ENCODE results near the gene IL2. TPM values are rescaled to one million over a fixed set of nuclear protein-coding genes. Genes with fewer than 3 reads are reported as not detected.

IL2 gene
- total RNA-seq, 1 experiment from 2014 or later, result 1.3 TPM

DNA sequence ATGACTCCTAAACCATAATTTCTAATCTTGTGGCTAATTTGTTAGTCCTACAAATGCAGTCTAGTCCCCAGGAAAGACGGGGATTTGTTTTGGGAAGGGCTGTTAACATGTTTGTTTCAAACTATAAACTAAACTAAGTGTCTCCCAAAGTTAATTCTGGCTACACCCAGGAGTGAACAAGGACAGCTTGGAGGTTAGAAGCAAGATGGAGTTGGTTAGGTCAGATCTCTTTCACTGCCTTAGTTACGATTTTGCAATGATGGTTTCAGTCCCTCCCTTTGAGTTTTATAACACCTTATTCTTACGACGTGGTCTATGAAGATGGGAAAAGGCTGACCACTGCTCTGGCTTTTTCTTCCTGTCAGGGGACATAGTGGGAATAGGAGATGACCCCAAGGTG is 27.0 kb upstream of the IL2 start (continued):
- TF ChIP-seq, protein P1, sequence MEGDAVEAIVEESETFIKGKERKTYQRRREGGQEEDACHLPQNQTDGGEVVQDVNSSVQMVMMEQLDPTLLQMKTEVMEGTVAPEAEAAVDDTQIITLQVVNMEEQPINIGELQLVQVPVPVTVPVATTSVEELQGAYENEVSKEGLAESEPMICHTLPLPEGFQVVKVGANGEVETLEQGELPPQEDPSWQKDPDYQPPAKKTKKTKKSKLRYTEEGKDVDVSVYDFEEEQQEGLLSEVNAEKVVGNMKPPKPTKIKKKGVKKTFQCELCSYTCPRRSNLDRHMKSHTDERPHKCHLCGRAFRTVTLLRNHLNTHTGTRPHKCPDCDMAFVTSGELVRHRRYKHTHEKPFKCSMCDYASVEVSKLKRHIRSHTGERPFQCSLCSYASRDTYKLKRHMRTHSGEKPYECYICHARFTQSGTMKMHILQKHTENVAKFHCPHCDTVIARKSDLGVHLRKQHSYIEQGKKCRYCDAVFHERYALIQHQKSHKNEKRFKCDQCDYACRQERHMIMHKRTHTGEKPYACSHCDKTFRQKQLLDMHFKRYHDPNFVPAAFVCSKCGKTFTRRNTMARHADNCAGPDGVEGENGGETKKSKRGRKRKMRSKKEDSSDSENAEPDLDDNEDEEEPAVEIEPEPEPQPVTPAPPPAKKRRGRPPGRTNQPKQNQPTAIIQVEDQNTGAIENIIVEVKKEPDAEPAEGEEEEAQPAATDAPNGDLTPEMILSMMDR (IDR thresholded peaks at IDR 0.05 in 2 of 3, conservative IDR thresholded peaks at IDR 0.05 in 1 of 3; ENCODE audit: borderline replicate concordance in 1 of 3, insufficient read depth in 1 of 3, low read depth in 2 of 3, low read length in 2 of 3), result no peak
- TF ChIP-seq SRF (IDR thresholded peaks at IDR 0.05; ENCODE audit: low read depth) (no peak), SP1 (IDR thresholded peaks at IDR 0.05; ENCODE audit: low read depth) (no peak), YY1 (IDR thresholded peaks at IDR 0.05; ENCODE audit: extremely low read depth, insufficient replicate concordance, low read depth, low read length) (no peak), POLR2A (IDR thresholded peaks at IDR 0.05; ENCODE audit: borderline replicate concordance, extremely low read depth, insufficient read depth, insufficient read length) (no peak), EZH2phosphoT487 (IDR thresholded peaks at IDR 0.05; ENCODE audit: borderline replicate concordance) (no peak), ELF1 (IDR thresholded peaks at IDR 0.05; ENCODE audit: borderline replicate concordance, low read depth) (no peak), CBX3 (IDR thresholded peaks at IDR 0.05; ENCODE audit: low read depth) (no peak), ZNF274 (IDR thresholded peaks at IDR 0.05; ENCODE audit: low read depth, low read length) (no peak), SIN3A (IDR thresholded peaks at IDR 0.05; ENCODE audit: low read depth) (no peak), TCF7L2 (IDR thresholded peaks at IDR 0.05; ENCODE audit: borderline replicate concordance, extremely low read depth, insufficient read depth, insufficient read length) (no peak)

DNA sequence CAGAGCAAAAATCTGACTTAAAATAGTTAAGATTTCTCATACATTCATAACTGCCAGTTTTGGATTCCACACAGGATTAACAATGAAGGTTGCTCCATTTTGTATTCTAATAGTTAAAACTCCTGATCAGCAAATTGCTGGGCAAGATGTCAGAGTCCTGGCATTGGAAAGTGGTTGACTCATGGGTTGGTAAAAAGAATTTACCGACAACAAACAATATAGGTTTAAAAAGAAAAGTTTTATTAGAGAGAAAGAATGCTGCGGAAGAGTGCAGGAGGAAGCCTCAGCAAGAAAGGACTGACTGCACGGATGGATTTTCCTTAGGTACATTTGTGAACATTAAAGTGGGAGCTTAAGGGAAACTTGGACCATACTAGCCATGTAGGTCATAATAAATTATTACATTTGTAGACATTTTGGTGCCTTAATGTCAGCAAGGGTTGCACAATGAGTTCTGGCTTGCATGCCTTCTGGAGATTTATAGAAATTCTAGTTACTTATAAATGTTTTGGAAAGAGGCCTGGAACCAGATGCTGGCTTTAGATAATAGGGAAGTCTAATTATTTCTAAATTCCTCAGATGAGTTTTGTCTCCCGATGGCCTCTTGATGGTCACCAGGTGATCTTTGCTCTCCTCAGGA is 25.4 kb upstream of the IL2 start:
- Histone ChIP-seq H3K36me3 (ENCODE audit: control insufficient read depth in 1 of 2, insufficient read depth in 2 of 2, low read length in 2 of 2) (no peaks in the 10 kb centered on the region), H3K4me3 (replicated peaks in 1 of 2; ENCODE audit: low read depth in 1 of 2, low read length in 2 of 2) (no peak overlapping the region), H3K27me3 (ENCODE audit: insufficient read depth, low read length) (no peaks in the 10 kb centered on the region), H3K79me2 (ENCODE audit: insufficient read depth, low read length) (no peaks in the 10 kb centered on the region), H3K4me1 (ENCODE audit: control insufficient read depth in 1 of 2, insufficient read depth in 2 of 2, low read length in 2 of 2) (no peaks in the 10 kb centered on the region), H4K20me1 (ENCODE audit: insufficient read depth) (no peaks in the 10 kb centered on the region), H3K27ac (ENCODE audit: low read depth, low read length) (no peak overlapping the region), H3K9me2 (ENCODE audit: insufficient read depth) (no peaks in the 10 kb centered on the region), H3K9ac (ENCODE audit: low read length) (no peak overlapping the region), H3K4me2 (ENCODE audit: low read length) (no peak overlapping the region), H2AFZ (ENCODE audit: low read depth, low read length, poor library complexity, severe bottlenecking) (no peak overlapping the region), H3K9me3 (ENCODE audit: control insufficient read depth in 1 of 2, insufficient read depth in 1 of 2, low read depth in 1 of 2, low read length in 2 of 2) (no peaks in the 10 kb centered on the region)
- no TSS peak for BruUV-seq (replicated peaks)
- ATAC-seq (no peak), DNase-seq (ENCODE audit: low read depth, low spot score) (no peak)
- intact Hi-C loops (cut with micrococcal nuclease), result no loop called here
- TF ChIP-seq FOSL1 (IDR thresholded peaks at IDR 0.05; ENCODE audit: low read depth) (no peak), ZFX (IDR thresholded peaks at IDR 0.05) (no peak), SP1 (IDR thresholded peaks at IDR 0.05; ENCODE audit: low read depth) (no peak), SRF (IDR thresholded peaks at IDR 0.05; ENCODE audit: low read depth) (no peak), SIN3A (IDR thresholded peaks at IDR 0.05; ENCODE audit: low read depth) (no peak), RAD21 (IDR thresholded peaks at IDR 0.05; ENCODE audit: low read depth) (no peak), JUND (IDR thresholded peaks at IDR 0.05) (no peak), POLR2AphosphoS5 (IDR thresholded peaks at IDR 0.05; ENCODE audit: low read depth, low read length) (no peak), EGR1 (IDR thresholded peaks at IDR 0.05; ENCODE audit: low read depth) (no peak), EZH2phosphoT487 (IDR thresholded peaks at IDR 0.05; ENCODE audit: borderline replicate concordance) (no peak)
- TF ChIP-seq, protein P2, sequence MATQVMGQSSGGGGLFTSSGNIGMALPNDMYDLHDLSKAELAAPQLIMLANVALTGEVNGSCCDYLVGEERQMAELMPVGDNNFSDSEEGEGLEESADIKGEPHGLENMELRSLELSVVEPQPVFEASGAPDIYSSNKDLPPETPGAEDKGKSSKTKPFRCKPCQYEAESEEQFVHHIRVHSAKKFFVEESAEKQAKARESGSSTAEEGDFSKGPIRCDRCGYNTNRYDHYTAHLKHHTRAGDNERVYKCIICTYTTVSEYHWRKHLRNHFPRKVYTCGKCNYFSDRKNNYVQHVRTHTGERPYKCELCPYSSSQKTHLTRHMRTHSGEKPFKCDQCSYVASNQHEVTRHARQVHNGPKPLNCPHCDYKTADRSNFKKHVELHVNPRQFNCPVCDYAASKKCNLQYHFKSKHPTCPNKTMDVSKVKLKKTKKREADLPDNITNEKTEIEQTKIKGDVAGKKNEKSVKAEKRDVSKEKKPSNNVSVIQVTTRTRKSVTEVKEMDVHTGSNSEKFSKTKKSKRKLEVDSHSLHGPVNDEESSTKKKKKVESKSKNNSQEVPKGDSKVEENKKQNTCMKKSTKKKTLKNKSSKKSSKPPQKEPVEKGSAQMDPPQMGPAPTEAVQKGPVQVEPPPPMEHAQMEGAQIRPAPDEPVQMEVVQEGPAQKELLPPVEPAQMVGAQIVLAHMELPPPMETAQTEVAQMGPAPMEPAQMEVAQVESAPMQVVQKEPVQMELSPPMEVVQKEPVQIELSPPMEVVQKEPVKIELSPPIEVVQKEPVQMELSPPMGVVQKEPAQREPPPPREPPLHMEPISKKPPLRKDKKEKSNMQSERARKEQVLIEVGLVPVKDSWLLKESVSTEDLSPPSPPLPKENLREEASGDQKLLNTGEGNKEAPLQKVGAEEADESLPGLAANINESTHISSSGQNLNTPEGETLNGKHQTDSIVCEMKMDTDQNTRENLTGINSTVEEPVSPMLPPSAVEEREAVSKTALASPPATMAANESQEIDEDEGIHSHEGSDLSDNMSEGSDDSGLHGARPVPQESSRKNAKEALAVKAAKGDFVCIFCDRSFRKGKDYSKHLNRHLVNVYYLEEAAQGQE (IDR thresholded peaks at IDR 0.05; ENCODE audit: low read depth), result no peak
- TF ChIP-seq, protein P3, sequence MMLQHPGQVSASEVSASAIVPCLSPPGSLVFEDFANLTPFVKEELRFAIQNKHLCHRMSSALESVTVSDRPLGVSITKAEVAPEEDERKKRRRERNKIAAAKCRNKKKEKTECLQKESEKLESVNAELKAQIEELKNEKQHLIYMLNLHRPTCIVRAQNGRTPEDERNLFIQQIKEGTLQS (IDR thresholded peaks at IDR 0.05), result no peak
- TF ChIP-seq, protein P4, sequence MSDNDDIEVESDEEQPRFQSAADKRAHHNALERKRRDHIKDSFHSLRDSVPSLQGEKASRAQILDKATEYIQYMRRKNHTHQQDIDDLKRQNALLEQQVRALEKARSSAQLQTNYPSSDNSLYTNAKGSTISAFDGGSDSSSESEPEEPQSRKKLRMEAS (IDR thresholded peaks at IDR 0.05), result no peak
- POLR2A ChIA-PET, result no interaction called here
- RAD21 ChIA-PET (ENCODE audit: low non-redundant PET in 1 of 2, low total read pairs in 2 of 2, uncharacterized antibody in 2 of 2, unreplicated experiment in 2 of 2), result no interaction called here
- CTCF ChIA-PET, result no interaction called here
